22Rv1 (cell line): ENCODE data around the gene PTPN23.

Source experiments
- CTCF ChIP-seq: fragments of 450-650 bp; IDR thresholded peaks from 2 replicates; pipeline ENCODE4 v1.5.1; 2017; ENCODE audit warnings: mild to moderate bottlenecking
- ZFX ChIP-seq: fragments of 450-650 bp; IDR thresholded peaks from 2 replicates; pipeline ENCODE4 v1.6.1; 2017; ENCODE audit warnings: antibody characterized with exemption, borderline replicate concordance

GRCh38 chr3:47378869-47379268, 2.0 kb upstream of the PTPN23 start:
- TF ChIP-seq ZFX, result no peak
- TF ChIP-seq CTCF, result no peak
